Stimulated activated CD8-positive, alpha-beta memory T cell treated with anti-CD3 and anti-CD28 coated beads, Interleukin-2, amount 100 ng/mL, for 48 hours (primary cell): Measurements from ENCODE around the gene OR2J3.
"Not testable (repeated sequence)": the region's sequence is repeated elsewhere in the genome, so short reads cannot be mapped to it uniquely, and the experiment has no call there.

Experiments used
- DNase-seq, 2 donors: peaks; one replicate each; pipeline ENCODE4 v3.0.0-alpha.2; 2020; ENCODE audit warnings: low read depth in 2 of 2

The OR2J3 gene

GRCh38 chr6:29107758-29108157 is at the start of gene OR2J3:
TSS of gene OR2J3 (plus strand) at chr6:29108058. CDS start at chr6:29111891, 3,833 bp downstream.
- DNase-seq = no peak

GRCh38 chr6:29071831-29072723 is 35.8 kb upstream of the OR2J3 start:
- DNase-seq = peak in 1 of 2 donors; percentile 2

GRCh38 chr6:29079203-29079602 is 28.7 kb upstream of the OR2J3 start:
- no peak for DNase-seq

- DNase-seq = no peak
Measured at GRCh38 chr6:29081312-29081711, 26.5 kb upstream of the OR2J3 start.

- DNase-seq = no peak
Measured at GRCh38 chr6:29082457-29082856, 25.4 kb upstream of the OR2J3 start.

- DNase-seq = no peak
Measured at GRCh38 chr6:29087213-29087612, 20.6 kb upstream of the OR2J3 start, which contains the start of gene OR2B3. TSS of gene OR2B3 (minus strand) at chr6:29087313. CDS start at chr6:29087248, 65 bp downstream.

GRCh38 chr6:29092957-29093356 is 14.9 kb upstream of the OR2J3 start:
- DNase-seq = no peak

- DNase-seq = no peak
Measured at GRCh38 chr6:29097803-29098202, 10.1 kb upstream of the OR2J3 start.

GRCh38 chr6:29099190-29099589 is 8.7 kb upstream of the OR2J3 start, which contains the start of gene OR2J1:
TSS of gene OR2J1 (plus strand) at chr6:29099490. CDS start at chr6:29100943, 1,453 bp downstream.
- no peak for DNase-seq

- no peak for DNase-seq
Measured at GRCh38 chr6:29112135-29112534, 4.3 kb downstream of the OR2J3 start.

- not testable (repeated sequence) for DNase-seq
Measured at GRCh38 chr6:29114964-29115363, 7.1 kb downstream of the OR2J3 start.

- no peak for DNase-seq
Measured at GRCh38 chr6:29129326-29130012, 21.6 kb downstream of the OR2J3 start.

GRCh38 chr6:29130644-29131043 is 22.8 kb downstream of the OR2J3 start:
- DNase-seq = no peak

GRCh38 chr6:29131691-29132090 is 23.8 kb downstream of the OR2J3 start:
- no peak for DNase-seq

- no peak for DNase-seq
Measured at GRCh38 chr6:29137724-29138123, 29.9 kb downstream of the OR2J3 start.

- no peak for DNase-seq
Measured at GRCh38 chr6:29141606-29142005, 33.7 kb downstream of the OR2J3 start.

GRCh38 chr6:29142309-29142708 is 34.5 kb downstream of the OR2J3 start:
- no peak for DNase-seq

- no peak for DNase-seq
Measured at GRCh38 chr6:29146179-29146578, 38.3 kb downstream of the OR2J3 start.

GRCh38 chr6:29147074-29147473 is 39.2 kb downstream of the OR2J3 start:
- no peak for DNase-seq

- DNase-seq = not testable (repeated sequence)
Measured at GRCh38 chr6:29149444-29149843, 41.6 kb downstream of the OR2J3 start.

GRCh38 chr6:29153083-29153482 is 45.2 kb downstream of the OR2J3 start:
- DNase-seq = no peak

- DNase-seq = not testable (repeated sequence)
Measured at GRCh38 chr6:29155182-29155581, 47.3 kb downstream of the OR2J3 start.

GRCh38 chr6:29159922-29160321 is 52.1 kb downstream of the OR2J3 start:
- not testable (repeated sequence) for DNase-seq
